Embryonic facial prominence (tissue), 1 donor: ENCODE data around the gene PERM1.

Source experiments
- DNase-seq: peaks from one replicate; pipeline ENCODE4 v3.0.0-alpha.2; 2016; ENCODE audit errors: extremely low spot score

The PERM1 gene

DNA sequence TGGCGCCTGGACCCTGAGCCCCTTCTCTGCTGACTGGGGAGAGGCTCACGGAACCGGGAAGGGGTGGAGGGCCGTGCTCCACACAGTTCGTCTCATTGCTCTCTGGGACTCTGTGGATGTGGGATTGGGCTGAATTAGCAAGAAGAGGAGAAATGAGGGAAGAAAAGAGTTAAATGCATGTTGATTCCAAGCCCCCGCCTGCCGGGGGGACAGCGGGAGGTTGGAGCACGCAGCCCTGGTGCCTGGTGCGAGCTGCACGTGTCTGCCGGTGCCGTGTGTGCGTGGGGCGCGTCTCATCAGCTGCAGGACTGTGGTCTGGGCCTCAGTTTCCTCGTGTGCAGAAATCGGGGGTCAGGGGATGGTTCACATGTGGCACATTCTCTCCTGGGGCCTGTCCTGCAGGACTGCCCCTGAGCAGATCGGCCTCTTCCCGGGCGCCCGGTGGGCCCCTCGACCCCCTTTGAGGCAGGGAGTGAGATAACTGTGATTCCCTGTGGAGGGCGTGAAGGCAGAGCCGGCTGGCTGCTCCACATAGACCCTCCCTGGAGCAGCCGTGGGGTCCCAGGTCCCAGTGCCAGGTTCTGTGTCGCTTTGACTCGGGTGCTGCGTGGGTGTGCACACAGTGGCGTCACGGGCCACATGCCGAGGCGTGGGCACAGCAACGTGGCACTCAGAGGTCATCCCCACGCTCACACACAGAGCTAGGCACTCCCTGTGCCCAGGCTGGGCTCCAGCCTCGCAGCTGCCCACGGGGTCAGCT, 46.7 kb downstream of the PERM1 start:
- DNase-seq, result no peak

DNA sequence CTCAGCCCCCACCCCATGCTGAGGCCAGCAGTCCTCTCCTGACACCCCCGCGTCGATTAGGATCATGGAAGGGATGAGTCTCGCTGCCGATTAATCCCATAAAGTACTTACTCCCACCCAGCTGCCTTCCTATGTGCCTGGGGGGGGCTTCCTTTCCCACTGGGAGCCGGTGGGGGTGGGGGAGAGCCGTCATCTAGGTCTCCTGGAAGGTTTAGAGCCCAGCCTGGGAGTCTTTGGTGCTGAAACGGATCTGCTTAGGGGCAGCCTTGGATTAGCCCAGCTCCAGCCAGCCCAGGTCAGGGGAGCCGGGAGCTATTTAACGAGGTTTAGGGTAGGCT, 48.3 kb downstream of the PERM1 start:
- no peak for DNase-seq

DNA sequence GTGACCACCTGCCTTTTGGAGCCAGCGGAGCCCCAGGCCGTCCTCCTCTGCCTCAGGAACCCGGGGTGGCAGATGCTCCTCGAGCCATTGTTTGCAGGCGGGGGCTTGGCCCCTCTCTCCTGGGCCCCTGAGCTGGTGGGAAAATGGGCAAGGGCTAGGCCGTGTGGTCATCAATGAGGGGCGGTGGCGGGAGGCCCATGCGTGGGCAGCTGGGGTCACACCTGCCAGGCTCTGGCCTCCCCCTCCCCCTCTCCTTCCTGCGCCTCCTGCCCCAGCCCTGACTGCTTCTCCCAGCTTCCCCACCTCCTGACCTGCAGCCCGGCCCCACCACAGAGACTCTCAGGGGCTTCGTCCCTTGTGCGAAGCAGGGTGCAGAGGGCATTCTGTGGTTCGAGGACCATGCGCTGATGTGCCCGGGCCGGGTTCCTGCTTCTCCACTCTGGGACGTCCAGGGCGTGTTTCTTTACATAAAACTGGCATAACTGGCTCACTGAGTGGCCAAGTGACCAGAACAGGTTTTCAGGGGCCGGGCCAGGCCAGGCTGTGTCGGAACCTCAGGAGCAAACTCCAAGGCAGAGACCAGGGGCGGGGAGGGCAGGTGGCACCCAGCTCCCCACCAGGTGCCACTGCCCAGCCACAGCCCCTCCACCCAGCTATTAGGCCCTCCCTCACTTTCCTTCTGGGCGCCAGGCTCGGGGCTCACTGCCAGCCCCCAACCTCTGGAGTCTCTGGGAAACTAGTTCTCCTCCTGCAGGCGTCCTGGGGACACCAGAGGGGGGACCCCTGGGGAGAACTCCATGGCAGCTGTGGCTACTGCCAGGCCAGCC, 48.9 kb downstream of the PERM1 start:
- DNase-seq, result no peak

DNA sequence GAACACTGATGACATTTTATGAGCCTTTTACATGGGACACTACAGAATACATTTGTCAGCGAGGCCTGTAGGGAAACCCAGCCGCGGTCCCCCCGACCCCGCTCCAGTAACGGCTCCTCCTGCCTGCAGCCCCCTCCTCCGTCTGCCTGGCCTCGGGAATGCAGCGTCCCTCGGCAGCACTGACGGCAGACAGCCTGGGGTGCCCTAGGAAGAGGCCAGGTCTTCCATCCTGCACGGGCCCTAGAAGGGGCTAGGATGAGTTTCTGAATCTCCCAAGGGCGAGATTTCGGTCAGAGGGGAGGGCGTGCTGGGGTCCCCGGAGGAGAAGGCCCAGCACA, 49.8 kb downstream of the PERM1 start:
- DNase-seq, result no peak

DNA sequence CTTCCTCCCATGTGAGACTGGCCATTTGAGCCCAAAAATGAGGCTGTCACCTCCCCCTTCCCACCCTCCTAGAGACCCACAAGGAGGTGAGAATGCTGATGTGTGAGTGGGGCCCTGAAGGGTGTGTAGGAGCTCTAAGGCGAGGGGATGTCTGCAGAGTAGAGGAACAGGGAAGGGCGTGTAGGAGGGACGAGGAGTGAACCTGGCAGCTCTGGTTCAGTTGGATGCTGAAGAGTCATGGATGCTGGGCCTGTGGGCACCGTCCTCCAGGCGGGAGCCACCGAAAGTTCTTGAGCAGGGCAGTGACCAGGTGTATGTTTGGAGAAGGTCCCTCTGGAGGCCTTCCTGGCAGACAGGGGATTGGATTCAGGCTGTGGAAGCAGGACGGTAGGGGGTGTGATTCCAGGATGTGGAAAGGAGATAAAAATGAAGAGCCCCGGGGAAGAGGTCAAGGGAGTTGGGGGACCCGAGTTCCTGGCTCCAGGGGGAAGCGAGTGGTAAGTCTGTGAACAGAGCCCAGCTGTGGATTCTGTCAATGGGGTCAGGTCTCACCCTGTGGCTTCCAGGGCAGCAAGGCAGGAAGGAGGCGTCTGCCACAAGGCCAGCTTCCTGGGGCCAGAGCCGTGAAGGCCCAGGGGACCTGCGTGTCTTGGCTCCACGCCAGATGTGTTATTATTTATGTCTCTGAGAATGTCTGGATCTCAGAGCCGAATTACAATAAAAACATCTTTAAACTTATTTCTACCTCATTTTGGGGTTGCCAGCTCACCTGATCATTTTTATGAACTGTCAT, 50.3 kb downstream of the PERM1 start:
- DNase-seq, result no peak

DNA sequence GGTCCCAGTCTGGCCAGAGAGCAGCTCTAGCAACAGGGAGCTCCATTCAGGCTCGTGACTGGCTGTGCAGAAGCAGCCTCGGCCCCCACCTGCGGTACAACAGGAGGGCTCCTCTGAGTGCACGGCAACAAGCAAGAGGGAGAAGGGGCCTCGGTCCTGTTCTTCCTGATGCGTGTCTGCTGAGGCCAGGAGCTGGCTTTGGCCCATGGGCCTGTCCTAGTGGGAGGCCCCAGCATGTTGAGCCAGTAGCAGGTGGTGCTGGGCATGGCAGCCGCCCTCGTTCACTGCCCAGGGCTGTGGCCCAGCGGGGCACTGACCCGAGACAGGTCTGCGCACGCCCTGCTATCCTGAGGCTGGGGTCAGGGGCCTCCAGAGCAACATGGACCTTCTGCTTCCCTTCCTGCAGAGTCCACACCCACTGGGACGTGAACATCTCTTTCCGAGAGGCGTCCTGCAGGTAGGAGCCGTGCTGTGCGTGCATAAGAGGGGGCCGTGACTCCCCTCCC, 51.2 kb downstream of the PERM1 start:
- DNase-seq, result no peak

DNA sequence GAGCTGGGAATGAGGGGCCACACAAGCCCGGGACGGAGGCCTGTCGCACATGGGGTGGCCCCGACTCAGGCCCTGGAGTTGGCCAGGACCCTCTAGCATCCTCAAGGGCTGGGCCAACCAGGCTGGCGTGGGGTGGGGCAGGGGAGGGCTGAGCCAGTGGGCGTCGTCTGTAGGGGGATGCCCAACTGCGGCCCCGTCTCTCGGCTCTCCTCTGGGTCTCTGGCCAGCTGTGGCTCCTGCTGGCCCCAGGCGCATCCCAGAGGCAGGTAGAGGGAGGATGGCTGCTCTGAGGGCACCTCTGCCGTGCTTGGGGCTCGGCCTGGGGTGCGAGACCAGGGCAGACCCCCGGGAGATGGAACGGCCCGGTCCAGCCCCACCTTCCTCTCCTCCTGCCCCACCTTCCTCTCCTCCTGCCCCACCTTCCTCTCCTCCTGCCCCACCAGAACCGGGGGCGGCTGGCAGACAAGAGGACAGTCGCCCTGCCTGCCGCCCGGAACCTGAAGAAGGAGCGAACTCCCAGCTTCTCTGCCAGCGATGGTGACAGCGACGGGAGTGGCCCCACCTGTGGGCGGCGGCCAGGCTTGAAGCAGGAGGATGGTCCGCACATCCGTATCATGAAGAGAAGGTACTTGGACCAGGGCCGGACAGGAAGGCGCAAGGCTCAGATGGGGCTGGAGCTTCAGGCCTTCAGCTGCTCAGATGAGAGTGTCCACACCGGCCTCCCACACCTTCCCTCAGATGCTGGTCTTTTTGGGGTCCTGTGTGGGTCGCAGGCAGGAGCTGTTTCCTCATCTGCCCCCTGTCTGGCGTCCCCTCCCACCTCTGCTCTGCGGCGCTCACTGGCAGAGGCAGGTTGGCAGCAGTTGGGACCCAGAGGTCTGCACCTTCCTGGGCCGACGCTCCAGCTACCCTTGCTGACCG, 51.9 kb downstream of the PERM1 start:
- no peak for DNase-seq

DNA sequence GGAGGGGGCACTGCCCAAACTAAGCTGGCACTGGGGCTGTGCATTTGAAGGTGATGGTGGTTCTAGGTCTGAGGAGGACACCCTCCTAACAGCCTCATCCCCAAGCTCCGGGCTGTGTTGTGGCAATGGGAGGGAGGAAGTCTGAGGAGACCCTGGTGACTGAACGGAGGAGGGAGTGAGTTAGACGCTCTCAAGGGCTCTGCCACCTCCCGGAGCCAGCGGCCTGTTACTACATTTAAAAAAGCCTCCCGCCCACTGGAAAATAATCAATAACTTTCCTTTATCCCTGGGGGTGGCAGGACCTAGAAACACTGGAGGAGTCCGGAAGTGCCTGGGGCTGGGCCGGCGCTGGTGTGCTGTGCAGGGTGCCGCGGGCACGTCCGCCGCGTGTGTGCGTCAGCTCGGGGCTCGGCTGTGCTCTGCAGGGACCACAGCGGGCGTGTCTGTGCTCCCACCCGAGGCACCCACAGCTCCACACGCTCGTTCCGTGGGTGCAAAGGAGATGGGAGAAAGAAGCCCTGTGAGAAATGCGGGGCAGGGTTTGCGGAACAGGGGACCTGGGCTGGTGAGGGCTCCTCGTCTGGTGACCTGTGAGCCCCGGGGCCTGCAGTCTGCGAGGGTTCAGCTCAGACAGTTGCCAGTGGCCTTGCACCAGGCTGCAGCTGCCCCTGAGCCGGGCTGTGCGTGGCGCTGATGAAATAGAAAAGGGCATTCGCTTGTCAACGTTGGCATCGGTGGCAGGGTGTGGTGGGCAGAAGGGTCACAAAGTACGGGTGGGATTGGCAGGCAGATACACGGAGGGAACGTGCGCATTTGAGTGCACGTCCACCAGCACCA, 52.9 kb downstream of the PERM1 start:
- DNase-seq, result no peak

DNA sequence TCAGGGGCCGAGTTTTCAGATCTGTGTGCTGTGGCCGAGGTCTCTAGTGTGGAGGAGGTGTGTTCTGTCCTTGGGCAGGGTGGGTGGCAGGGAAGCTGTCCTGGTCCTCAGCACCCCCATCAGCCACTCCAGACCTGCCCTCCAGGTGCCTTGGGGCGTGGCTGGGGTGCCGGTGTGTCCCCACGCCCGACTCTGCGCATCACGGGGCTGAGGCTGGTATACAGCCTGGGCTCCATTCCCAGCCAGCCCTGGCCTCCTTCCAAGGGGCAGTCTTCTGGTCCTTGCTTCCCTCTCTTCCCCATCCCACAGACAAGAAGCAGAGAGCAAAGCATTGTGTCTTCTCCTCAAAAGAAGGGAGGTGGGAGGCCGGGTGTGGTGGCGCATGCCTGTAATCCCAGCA, 54.1 kb downstream of the PERM1 start:
- DNase-seq, result no peak

DNA sequence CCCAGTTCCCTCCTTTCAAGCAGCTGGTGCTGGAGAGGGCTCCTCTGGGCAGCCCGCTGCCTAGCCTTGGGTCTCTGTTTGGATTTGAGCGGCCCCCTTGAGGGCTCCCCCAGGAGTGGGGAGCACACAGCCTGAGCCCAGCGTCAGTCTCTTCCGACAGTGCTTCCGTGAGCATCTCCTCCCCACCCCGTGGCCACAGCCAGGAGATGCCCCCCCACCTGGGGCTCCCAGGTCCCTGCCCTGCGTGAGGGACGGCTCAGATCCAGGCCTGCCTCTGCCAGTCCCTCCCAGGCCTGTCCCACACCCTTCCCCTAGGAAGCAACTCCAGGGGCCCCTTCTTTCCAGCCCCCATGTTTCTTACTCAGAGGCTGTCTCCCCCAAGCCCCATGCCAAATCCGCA, 54.7 kb downstream of the PERM1 start:
- DNase-seq, result no peak

DNA sequence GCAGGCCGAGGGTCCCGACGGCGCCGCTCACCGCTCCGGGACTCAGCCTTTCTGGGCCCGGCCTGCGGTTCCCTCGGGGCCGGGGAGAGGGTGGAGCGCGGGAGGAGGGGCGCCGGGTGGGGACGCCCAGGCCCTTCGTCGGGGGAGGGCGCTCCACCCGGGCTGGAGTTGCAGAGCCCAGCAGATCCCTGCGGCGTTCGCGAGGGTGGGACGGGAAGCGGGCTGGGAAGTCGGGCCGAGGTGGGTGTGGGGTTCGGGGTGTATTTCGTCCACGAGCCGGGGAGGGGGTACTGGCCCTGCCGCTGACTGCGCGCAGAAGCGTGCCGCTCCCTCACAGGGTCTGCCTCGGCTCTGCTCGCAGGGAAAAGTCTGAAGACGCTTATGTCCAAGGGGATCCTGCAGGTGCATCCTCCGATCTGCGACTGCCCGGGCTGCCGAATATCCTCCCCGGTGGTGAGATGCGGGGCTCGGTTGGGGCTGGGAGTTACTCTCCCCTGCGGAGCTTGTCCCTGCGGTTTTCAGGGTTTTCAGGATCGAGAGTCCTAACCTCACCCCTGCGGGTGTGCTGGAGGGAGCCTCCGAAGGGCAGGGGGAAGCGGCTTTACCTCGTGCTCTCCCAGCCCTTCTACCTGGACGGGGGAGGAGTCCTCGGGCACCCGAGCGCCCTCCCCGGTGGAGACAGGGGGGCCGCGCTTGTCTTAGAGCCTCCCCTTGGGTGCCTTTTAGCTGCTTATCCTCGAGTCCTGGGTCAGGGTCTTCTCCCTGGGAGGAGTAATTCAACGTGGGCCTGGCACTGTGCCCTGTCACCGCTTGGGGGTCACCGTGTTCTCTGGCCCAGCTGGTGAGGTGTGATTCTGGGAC, 56.1 kb downstream of the PERM1 start:
- no peak for DNase-seq
